Hematopoietic multipotent progenitor cell treated with erythropoietin and hydrocortisone succinate and interleukin-3 and kit ligand, for 6 days (in vitro differentiated cells): Measurements from ENCODE around the gene ITIH3.
A peak's percentile ranks its signal among the peaks of the same experiment; 100 is the strongest.

ENCODE experiments used
- DNase-seq: peaks from one replicate; pipeline ENCODE4 v3.0.0-alpha.2; 2015

ITIH3 gene

DNA sequence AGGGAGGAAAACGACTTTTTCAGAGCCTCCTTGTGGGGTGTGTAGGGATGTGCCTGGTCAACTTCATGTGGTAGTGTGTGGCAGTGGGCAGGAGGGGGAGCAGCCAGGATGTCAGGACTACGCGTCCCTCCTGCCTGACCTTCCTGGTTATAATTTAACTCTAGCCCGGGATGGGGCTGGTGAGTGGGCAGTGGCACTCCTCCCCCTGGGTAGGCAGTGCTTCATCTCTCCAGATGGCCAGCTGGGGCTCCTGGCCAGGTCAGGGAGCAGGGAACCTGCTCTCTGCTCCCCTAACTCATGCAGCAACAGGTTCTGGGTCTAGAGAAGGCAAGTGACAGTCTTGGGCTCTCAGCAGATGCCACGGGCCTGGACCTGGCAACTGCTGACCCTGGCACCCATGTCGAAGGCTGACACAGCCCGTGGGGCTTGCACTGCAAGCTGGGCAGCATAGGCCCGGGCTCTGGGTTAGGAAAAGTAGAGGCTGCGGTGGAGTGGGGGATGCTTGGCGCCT lies 33.3 kb downstream of the ITIH3 start:
- DNase-seq: no peak

DNA sequence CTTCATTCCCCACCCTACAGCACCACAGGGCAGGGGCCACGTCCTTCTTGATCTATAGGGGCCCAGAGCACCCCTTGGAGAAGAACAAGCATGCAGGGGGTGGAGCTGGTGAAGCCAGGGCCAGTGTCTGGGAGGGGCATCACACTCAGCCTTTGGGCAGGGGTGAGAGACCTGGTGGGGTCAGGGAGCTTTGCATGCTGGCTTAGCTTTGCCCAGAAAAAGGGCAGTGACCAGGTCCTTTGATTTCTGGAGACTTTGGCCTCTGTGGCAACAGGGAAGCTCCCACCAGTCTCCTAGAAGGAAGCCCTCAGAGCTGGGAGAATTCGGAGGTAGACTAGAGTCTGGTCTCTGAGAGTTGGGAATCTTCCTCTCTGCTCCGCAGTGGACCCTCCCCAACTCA lies 34.9 kb downstream of the ITIH3 start:
- DNase-seq: no peak

DNA sequence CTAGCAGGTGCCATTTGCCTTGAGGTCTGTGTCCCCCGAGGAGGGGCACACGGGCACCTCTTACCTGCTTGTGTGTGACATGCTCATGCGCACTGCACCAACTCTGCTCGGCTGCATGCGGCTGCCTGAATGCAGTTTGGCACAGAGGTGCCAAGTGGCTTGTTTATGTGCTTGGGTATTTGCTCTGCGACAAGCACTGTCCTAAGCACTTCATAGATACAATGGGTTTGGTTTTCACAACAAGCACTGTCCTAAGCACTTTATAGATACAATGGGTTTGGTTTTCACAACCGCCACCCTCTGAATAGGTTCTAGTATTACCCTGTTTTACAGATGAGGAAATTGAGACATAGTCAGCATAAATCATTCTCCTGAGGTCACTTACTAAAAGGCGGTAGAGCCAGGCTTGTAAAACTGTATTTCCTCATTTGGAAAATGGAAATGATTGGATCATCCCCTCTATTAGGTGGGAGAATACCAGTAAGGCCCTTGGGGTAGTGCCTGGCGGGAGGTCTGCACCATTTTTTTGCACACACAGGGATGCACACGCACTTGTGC lies 35.4 kb downstream of the ITIH3 start:
- DNase-seq: no peak

- DNase-seq: peak; percentile 40
Observed at GRCh38 chr3:52830535-52831258, 36.1 kb downstream of the ITIH3 start, which contains the start of gene ITIH4. TSS of gene ITIH4 (minus strand) at chr3:52830672. CDS start at chr3:52830642, 30 bp downstream.

DNA sequence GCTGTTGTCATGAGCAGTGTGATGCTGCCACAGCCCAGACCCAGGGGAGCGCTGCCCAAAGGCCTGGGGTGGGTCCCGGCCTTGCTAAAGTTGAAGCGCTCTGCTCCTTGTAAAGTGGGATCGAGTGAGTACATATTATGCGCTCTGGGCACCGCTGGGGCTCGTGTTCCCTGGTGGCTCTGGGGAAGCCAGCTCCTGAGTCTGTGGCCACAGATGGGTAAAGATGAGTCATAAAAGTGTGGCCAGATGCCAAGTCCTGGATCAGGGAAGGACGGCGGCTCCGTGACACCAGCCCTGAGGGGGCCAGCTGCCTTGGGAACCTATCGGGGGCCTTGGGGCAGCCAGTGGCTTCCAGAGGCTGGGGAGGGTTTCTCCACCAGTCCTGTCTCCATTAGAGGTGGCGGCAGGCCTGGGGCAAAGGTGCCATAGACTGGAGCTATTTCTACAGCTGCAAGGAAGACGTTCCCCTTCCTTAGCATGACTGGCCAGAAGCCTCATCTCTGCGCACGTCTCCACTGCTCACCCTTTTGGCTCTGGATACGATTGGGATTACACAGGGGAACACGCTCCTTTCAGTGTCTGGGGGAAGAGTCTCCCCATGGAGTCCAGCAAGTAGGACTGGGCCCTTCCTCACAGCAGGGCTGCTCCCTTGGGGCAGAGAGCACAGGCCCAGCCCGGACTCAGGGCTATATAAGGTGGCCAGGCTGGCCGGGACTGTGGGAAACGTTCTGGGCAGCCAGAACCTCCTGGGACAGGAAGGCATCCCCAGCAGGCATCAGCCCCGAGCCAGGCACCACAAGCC lies 37.1 kb downstream of the ITIH3 start:
- DNase-seq: peak; percentile 34

- no peak for DNase-seq
Observed at GRCh38 chr3:52833202-52833601, 38.6 kb downstream of the ITIH3 start.

- no peak for DNase-seq
Observed at GRCh38 chr3:52834871-52835501, 40.4 kb downstream of the ITIH3 start, which contains the start of gene MUSTN1. TSS of gene MUSTN1 (minus strand) at chr3:52835019. CDS start at chr3:52834948, 71 bp downstream.

- no peak for DNase-seq
Observed at GRCh38 chr3:52835766-52836470, 41.3 kb downstream of the ITIH3 start.

GRCh38 chr3:52836471-52836845 lies 41.9 kb downstream of the ITIH3 start:
- DNase-seq: no peak

DNA sequence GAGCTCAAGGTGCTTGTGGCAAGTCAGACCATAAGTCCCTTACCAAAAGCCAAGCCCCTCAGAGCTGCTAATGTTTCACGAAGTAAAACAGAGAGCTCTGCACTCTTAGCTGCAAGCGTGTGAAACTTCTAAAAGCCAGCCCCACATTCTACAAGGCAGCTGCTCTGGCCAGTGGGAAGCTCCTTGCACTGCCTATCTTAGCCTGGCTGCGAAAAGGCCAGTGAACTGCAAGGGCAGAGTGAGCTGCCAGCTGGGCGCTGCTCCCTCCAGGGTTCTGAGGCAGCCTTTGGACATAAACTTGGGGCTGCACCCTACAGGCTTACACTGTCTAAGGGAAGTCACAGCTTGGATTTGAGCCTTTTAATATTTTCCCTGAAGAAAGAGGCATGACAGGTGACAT lies 42.4 kb downstream of the ITIH3 start:
- no peak for DNase-seq

GRCh38 chr3:52838561-52839267 lies 44.1 kb downstream of the ITIH3 start:
- DNase-seq: no peak

DNA sequence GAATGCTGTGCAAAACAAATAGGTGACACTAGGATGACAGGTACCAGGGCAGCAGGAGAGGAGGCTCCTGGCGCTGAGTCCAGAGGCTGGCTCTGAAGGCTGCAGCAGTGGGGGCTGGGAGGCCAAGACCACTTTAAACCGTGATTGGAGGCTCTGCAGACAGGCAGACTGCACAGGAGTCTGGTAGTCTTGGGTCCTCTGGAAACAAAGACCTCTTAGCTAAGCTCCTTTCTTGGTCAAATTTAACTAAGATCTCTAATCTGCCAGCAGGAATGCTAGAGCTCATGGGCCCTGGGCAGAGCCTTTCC lies 44.6 kb downstream of the ITIH3 start:
- DNase-seq: no peak

DNA sequence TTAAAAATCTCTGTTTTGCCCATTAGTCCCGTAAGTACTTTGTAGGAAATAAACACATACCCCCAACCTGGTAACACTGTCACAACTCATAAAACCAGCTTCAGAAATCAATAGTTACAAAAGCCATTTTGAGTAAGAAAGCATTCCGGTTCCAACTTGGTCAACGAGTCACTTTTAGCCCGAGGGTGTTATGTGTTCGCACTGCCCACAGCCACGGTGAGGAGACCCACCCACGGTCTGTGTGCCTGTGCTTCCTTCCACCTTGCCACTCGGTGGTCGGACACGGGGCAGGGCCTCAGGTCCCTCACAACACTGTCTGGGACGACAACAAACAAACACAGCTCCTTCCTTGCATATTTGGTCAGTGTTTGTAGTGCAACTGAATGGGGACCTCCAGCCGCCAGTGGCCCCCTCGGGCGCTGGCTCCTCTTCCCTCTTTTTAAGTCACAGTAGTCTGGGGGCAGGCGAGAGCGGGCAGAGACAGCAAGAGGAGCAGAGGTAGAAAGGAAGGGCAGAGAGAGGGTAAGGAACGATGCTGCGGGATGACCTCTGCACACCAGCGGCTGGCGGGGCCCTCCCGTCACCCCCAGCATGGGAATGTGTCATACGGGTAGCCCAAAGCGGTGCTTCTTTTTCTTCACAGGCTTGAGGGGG lies 45.4 kb downstream of the ITIH3 start:
- no peak for DNase-seq

GRCh38 chr3:52841211-52841980 lies 46.8 kb downstream of the ITIH3 start:
- DNase-seq: no peak

GRCh38 chr3:52841981-52842340 lies 47.4 kb downstream of the ITIH3 start:
- no peak for DNase-seq

GRCh38 chr3:52842424-52842823 lies 47.8 kb downstream of the ITIH3 start:
- DNase-seq: no peak

- DNase-seq: no peak
Observed at GRCh38 chr3:52843108-52843865, 48.7 kb downstream of the ITIH3 start.

GRCh38 chr3:52843881-52844280 lies 49.3 kb downstream of the ITIH3 start:
- no peak for DNase-seq

DNA sequence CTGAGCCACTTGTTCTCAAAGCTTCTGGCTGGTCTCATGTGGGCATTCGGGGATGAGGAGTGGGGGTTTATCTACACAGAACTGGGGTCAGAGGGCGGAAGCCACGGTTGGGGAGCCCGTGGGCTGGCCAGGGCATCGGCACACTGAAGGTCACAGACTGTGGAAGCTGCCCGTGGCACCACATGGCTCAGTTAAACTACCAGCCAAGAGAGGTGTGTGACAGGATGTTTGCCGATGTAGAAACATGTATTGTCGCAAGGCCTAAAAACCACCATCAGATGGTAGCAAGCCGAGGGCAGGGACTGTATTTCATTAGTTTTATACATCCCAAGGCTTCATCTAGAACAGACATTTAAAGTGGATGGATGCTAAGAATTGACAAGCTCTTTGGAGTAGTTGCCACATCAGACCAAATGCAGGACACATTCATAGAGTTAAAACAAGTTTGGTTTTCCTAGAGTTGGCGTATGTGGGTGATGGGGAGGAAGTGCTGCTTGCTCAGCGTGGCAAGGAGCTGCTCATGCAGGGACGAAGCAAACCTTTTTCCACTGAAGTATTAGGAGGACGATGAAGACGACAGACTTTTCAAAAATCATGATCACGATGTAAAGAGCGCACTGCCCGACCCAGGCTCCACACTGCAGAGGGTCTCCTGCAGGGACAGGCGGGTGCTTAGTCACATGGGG lies 49.8 kb downstream of the ITIH3 start:
- DNase-seq: no peak
